Activated T-cell treated with anti-CD3 and anti-CD28 coated beads, Interleukin-2, amount 50 U/mL, for 72 hours (primary cell): ENCODE results near the gene FTSJ1. TPM values are rescaled to one million over a fixed set of nuclear protein-coding genes. Genes with fewer than 3 reads are reported as not detected.

Source experiments
- ATAC-seq, 2 donors: fragments of 150-1000 bp; cut with Tn5 transposase; replicated peaks in 1 of 2; 2 replicates each; pipeline ENCODE4 v1.10.0; 2021; ENCODE audit warnings: moderate library complexity in 2 of 2, mild to moderate bottlenecking in 1 of 2
- DNase-seq, 2 donors: peaks; one replicate each; pipeline ENCODE4 v3.0.0; 2021 to 2022; ENCODE audit warnings: mixed read lengths in 1 of 2
- H3K27ac Mint-ChIP-seq: one replicate; pipeline ENCODE4 v1.8.0; 2022; ENCODE audit warnings: mild to moderate bottlenecking, moderate library complexity, mixed read lengths
- H3K27me3 Mint-ChIP-seq: one replicate; pipeline ENCODE4 v1.8.0; 2022; ENCODE audit warnings: low read depth, mixed read lengths
- H3K36me3 Mint-ChIP-seq, 2 donors: one replicate each; pipeline ENCODE4 v1.8.0; 2022; ENCODE audit warnings: mixed read lengths in 2 of 2, mild to moderate bottlenecking in 1 of 2; ENCODE audit not compliant: insufficient read depth in 2 of 2
- H3K4me1 Mint-ChIP-seq: one replicate; pipeline ENCODE4 v1.8.0; 2022; ENCODE audit warnings: low read depth, mixed read lengths
- H3K4me3 Mint-ChIP-seq, 2 donors: one replicate each; pipeline ENCODE4 v1.8.0; 2022; ENCODE audit warnings: mild to moderate bottlenecking in 2 of 2, mixed read lengths in 2 of 2, moderate library complexity in 2 of 2
- H3K9me3 Mint-ChIP-seq, 2 donors: one replicate each; pipeline ENCODE4 v1.8.0; 2022; ENCODE audit warnings: mixed read lengths in 2 of 2
- total RNA-seq, 2 donors: library from RNA; stranded (reverse); gene quantifications; one replicate each; pipeline ENCODE4 v1.2.3, GENCODE V29; 2022

The FTSJ1 gene
- total RNA-seq, 2 donors from 2014 or later = 64.3 to 68.7 TPM

- Mint-ChIP-seq H3K4me1 (peaks cover 58% of the 10 kb centered on the region), H3K27ac (peak overlapping the region; percentile 79), H3K9me3 (no peaks in the 10 kb centered on the region), H3K4me3 (peak overlapping the region; percentile 20 to 22), H3K36me3 (peaks cover 19 to 28% of the 10 kb centered on the region in 2 donors), H3K27me3 (no peaks in the 10 kb centered on the region)
- peak; percentile 37 to 63 for DNase-seq
- ATAC-seq = peak; percentile 95 to 96
Measured at GRCh38 chrX:48461830-48462229, 14.2 kb upstream of the FTSJ1 start.

DNA sequence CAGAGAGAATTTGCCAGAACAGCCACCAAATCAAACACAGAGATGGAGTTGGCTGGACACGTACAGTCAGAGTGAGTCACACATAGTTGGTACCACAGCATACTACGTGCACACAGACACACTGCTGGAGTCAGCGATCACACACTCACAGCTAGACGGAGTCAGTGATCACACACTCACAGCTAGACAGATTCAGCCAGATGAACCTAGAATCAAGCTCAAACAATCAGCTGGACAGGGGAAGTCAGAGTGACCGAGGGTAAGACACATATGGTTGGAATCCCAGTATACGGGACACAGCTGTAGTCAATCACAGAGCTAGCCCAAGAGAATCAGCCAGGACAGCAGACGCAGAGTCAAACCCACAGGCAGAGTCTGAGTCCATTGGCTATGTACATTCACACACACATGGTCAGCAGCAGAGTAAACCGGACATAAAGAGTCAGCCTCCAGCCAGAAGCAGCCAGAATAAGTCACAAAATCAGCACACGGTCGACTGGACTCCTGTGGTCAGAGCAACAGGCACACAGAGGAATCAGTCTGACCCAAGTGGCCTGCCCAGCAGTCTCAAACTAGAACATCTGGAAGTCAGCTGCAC, 10.6 kb upstream of the FTSJ1 start:
- DNase-seq (no peak), ATAC-seq (no peak)
- Mint-ChIP-seq H3K27me3 (peaks cover 8% of the 10 kb centered on the region), H3K4me3 (peak overlapping the region; percentile 32 to 41), H3K27ac (no peak overlapping the region), H3K9me3 (no peaks in the 10 kb centered on the region), H3K36me3 (peaks cover 19 to 23% of the 10 kb centered on the region in 2 donors), H3K4me1 (peaks cover 73% of the 10 kb centered on the region)

DNA sequence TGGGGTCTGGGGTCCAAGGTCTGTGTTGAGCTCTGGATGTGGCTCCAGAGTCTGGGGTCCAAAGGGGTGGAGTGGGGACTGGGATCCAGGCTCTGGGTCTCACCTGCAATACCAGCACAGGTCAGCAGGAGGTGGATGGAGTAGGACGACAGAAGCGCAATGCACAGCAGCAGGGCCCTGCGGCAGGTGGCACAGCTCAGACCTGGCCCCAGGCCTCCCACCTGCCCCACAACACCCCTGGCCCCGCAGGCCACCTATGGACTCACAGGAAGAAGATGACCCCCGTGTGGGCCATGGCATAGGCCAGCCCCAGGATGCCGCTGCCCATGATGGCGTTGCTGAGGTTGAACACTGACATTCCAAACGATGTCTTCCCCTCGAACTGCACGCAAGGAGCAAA, 9.3 kb upstream of the FTSJ1 start:
- peaks cover 12% of the 10 kb centered on the region for H3K27me3 Mint-ChIP-seq
- H3K4me3 Mint-ChIP-seq = peak overlapping the region; percentile 91 to 94
- peak; percentile 16 to 26 for DNase-seq
- peaks cover 66% of the 10 kb centered on the region for H3K4me1 Mint-ChIP-seq
- H3K9me3 Mint-ChIP-seq = no peaks in the 10 kb centered on the region
- no peak for ATAC-seq
- H3K27ac Mint-ChIP-seq = no peak overlapping the region
- peaks cover 15 to 23% of the 10 kb centered on the region in 2 donors for H3K36me3 Mint-ChIP-seq

GRCh38 chrX:48467281-48467761, 8.7 kb upstream of the FTSJ1 start:
- H3K4me1 Mint-ChIP-seq = peaks cover 61% of the 10 kb centered on the region
- no peak for DNase-seq
- H3K9me3 Mint-ChIP-seq = no peaks in the 10 kb centered on the region
- ATAC-seq = no peak
- H3K36me3 Mint-ChIP-seq = peaks cover 15 to 23% of the 10 kb centered on the region in 2 donors
- peaks cover 12% of the 10 kb centered on the region for H3K27me3 Mint-ChIP-seq
- H3K27ac Mint-ChIP-seq = peak overlapping the region; percentile 61
- H3K4me3 Mint-ChIP-seq = peak overlapping the region; percentile 91 to 94

DNA sequence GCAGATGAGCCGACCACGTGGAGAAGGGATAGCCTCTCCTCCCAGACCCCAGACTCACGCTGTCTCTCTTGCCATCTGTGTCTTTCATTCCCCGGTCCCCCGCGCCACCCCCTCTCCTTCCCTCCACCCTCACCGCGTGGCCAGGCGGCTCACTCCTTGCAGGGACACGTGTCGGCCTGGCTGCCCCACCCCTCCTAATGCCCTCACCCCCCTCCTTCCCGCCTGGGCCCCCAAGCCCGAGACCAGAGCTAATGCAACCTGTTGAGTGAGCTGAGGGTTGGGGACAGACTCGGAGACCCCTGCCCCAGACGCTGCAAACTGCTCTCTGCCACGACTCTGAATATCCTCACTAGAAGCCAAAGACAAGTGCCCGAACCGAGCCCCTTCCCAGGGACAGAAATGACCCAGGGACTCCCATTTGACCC, 7.7 kb upstream of the FTSJ1 start:
- Mint-ChIP-seq H3K36me3 (peaks cover 11 to 23% of the 10 kb centered on the region in 2 donors), H3K4me3 (peak overlapping the region; percentile 91 to 94), H3K27me3 (peaks cover 12% of the 10 kb centered on the region), H3K27ac (peak overlapping the region; percentile 94), H3K9me3 (no peaks in the 10 kb centered on the region), H3K4me1 (peaks cover 56% of the 10 kb centered on the region)
- ATAC-seq (peak; percentile 46 to 62), DNase-seq (peak; percentile 41 to 48)

- DNase-seq (peak; percentile 54 to 56), ATAC-seq (peak; percentile 65 to 68)
- Mint-ChIP-seq H3K27ac (peak overlapping the region; percentile 94), H3K9me3 (no peaks in the 10 kb centered on the region), H3K36me3 (peaks cover 9 to 22% of the 10 kb centered on the region in 2 donors), H3K4me1 (peaks cover 50% of the 10 kb centered on the region), H3K27me3 (peaks cover 12% of the 10 kb centered on the region), H3K4me3 (peak overlapping the region; percentile 91 to 94)
Measured at GRCh38 chrX:48468693-48469691, 7.0 kb upstream of the FTSJ1 start.

GRCh38 chrX:48470110-48470832, 5.7 kb upstream of the FTSJ1 start, which contains the start of gene SLC38A5:
Gene SLC38A5 (minus strand): TSS chrX:48470260. CDS start chrX:48467924, 2,336 bp downstream.
- peak within 1 kb of the TSS; percentile 94 for H3K27ac Mint-ChIP-seq

DNA sequence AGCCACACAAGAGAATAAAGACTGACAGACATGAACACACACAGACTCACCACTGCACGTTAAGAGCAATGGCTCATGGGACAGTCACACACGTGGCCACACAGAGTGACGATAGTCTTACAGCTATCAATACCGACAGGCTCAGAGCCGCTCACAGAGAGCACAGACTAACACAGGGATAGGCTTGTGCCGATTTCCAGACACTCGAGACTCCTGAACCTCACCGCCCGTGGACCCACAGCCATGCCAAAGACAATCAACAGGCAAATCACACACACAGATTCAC, 5.2 kb upstream of the FTSJ1 start:
- ATAC-seq (no peak), DNase-seq (no peak)
- Mint-ChIP-seq H3K27ac (no peak overlapping the region), H3K27me3 (peaks cover 12% of the 10 kb centered on the region), H3K9me3 (no peaks in the 10 kb centered on the region), H3K4me3 (no peak overlapping the region), H3K36me3 (peaks cover 2 to 17% of the 10 kb centered on the region in 2 donors), H3K4me1 (peaks cover 37% of the 10 kb centered on the region)

More at GRCh38 chrX:48470110-48470832, 5.7 kb upstream of the FTSJ1 start, which contains the start of gene SLC38A5:
- peaks cover 12% of the 10 kb centered on the region for H3K27me3 Mint-ChIP-seq
- peaks cover 42% of the 10 kb centered on the region for H3K4me1 Mint-ChIP-seq
- peaks cover 3 to 19% of the 10 kb centered on the region in 2 donors for H3K36me3 Mint-ChIP-seq
- DNase-seq (no peak), ATAC-seq (no peak)
- H3K9me3 Mint-ChIP-seq = no peaks in the 10 kb centered on the region
- H3K4me3 Mint-ChIP-seq = peak within 1 kb of the TSS; percentile 91 to 94

DNA sequence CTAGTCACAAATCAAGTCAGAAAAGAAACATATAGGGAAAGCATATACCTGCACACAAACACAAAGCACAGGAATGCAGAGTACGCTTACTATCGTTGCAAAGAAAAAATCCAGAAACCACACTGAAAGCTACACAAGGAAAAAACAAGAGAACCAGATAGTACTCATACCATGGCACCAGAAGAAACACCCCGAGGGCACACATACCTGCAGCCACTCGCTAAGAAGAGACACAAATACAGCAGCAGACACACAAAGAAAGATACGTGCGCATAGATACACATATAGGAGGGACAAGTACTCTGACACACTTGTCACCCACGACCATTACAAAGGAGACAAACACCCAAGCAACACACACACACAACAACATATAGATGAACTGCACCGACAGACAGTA, 4.5 kb upstream of the FTSJ1 start:
- Mint-ChIP-seq H3K4me1 (peaks cover 32% of the 10 kb centered on the region), H3K4me3 (no peak overlapping the region), H3K36me3 (peaks cover 2 to 14% of the 10 kb centered on the region in 2 donors), H3K27ac (no peak overlapping the region), H3K9me3 (no peaks in the 10 kb centered on the region), H3K27me3 (peaks cover 12% of the 10 kb centered on the region)
- DNase-seq = no peak
- ATAC-seq = no peak

DNA sequence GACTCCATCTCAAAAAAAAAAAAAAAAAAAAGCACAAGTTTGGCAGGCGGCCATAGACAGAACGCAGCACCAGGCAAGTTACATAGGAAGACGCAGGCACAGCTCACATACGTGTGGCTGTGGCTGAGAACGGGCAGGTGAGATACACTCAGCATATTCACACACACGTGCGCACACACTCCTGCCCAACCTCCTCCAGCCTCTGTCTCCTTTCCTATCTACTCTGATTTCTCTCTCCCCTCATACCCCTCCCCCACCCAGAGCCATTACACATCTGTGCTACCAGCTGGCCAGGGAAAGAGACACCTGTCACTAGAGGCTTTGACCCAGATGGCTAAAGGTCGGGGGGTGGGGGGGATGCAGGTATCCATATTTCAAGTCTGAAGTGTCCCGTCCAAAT, 3.8 kb upstream of the FTSJ1 start:
- Mint-ChIP-seq H3K27me3 (peaks cover 10% of the 10 kb centered on the region), H3K4me3 (no peak overlapping the region), H3K27ac (no peak overlapping the region), H3K4me1 (peaks cover 32% of the 10 kb centered on the region), H3K9me3 (no peaks in the 10 kb centered on the region), H3K36me3 (peaks cover 7 to 9% of the 10 kb centered on the region in 2 donors)
- DNase-seq = no peak
- ATAC-seq = no peak

- DNase-seq (no peak), ATAC-seq (no peak)
- Mint-ChIP-seq H3K27me3 (peaks cover 4% of the 10 kb centered on the region), H3K36me3 (peaks cover 4 to 8% of the 10 kb centered on the region in 2 donors), H3K4me1 (peaks cover 32% of the 10 kb centered on the region), H3K27ac (no peak overlapping the region), H3K4me3 (no peak overlapping the region), H3K9me3 (no peaks in the 10 kb centered on the region)
Measured at GRCh38 chrX:48472851-48473703, 2.9 kb upstream of the FTSJ1 start.

DNA sequence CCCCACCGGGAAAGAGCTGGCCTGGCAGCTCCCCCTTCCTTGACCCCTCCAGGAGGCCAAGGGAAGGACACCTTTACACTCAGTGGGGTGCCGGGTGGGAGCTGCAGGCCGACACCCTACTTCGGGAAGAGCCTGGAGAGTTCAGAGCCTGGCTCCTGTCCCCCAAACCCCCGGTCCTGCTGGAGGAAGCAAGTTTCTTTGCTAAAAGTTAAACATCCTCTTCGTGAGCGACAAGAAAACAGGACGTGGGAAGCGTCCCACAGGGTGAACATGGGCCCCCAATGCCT, 2.4 kb upstream of the FTSJ1 start:
- DNase-seq (no peak), ATAC-seq (no peak)
- H3K36me3 Mint-ChIP-seq = peaks cover 4 to 8% of the 10 kb centered on the region in 2 donors
- H3K27me3 Mint-ChIP-seq = peaks cover 4% of the 10 kb centered on the region
- H3K4me3 Mint-ChIP-seq = no peak overlapping the region
- H3K4me1 Mint-ChIP-seq = peaks cover 37% of the 10 kb centered on the region
- no peaks in the 10 kb centered on the region for H3K9me3 Mint-ChIP-seq
- no peak overlapping the region for H3K27ac Mint-ChIP-seq
